ENCODE measurements around the gene CASK. TPM values are rescaled to one million over a fixed set of nuclear protein-coding genes. Genes with fewer than 3 reads are reported as not detected.

CASK gene
- total and polyA plus RNA-seq, 12 donors, result 4.7 to 53.0 (median 41.3) TPM

DNA sequence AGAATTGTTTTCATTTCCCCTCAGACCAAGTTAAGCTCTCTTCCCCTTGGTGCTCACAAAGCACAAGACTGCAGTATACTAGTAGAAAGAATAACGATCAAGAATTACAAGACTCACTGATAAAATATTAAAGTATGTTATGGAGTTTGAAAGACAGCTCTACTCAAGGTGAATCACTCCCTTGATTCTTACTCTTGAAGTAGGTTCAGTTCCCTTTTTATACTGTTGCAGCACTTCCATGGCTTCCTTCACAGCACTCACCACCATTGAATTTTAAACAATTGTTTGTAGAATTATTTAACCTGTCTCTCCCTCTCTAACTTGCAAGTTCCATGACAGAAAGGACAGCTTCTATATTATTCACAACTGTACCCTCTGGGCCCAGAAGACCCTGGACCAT is 42.2 kb downstream of the CASK start:
- H3K4me3 ChIP-seq, result no peak overlapping the region
- H3K4me1 ChIP-seq (replicated peaks in 1 of 2), result no peaks in the 10 kb centered on the region
- no peak for TF ChIP-seq POLR2A (IDR thresholded peaks at IDR 0.05)
- TF ChIP-seq, protein P1, sequence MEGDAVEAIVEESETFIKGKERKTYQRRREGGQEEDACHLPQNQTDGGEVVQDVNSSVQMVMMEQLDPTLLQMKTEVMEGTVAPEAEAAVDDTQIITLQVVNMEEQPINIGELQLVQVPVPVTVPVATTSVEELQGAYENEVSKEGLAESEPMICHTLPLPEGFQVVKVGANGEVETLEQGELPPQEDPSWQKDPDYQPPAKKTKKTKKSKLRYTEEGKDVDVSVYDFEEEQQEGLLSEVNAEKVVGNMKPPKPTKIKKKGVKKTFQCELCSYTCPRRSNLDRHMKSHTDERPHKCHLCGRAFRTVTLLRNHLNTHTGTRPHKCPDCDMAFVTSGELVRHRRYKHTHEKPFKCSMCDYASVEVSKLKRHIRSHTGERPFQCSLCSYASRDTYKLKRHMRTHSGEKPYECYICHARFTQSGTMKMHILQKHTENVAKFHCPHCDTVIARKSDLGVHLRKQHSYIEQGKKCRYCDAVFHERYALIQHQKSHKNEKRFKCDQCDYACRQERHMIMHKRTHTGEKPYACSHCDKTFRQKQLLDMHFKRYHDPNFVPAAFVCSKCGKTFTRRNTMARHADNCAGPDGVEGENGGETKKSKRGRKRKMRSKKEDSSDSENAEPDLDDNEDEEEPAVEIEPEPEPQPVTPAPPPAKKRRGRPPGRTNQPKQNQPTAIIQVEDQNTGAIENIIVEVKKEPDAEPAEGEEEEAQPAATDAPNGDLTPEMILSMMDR (IDR thresholded peaks at IDR 0.05), result no peak
- H3K36me3 ChIP-seq (replicated peaks in 1 of 2), result no peaks in the 10 kb centered on the region
- H3K27ac ChIP-seq, result no peak overlapping the region
- no peak for DNase-seq
- 70 to 92% (median 75%) methylated on average over 1 of the region's 1 CpG for WGBS, 4 donors
- intact Hi-C loops (cut with DNase I), result no loop called here
- H3K27me3 ChIP-seq, result no peaks in the 10 kb centered on the region
- no peaks in the 10 kb centered on the region for H3K9me3 ChIP-seq (replicated peaks in 1 of 3)

GRCh38 chrX:41877167-41877566 is 46.2 kb downstream of the CASK start:
- no peaks in the 10 kb centered on the region for H3K9me3 ChIP-seq (replicated peaks in 1 of 3)
- no peaks in the 10 kb centered on the region for H3K36me3 ChIP-seq (replicated peaks in 1 of 2)
- TF ChIP-seq, protein P1 (IDR thresholded peaks at IDR 0.05), result no peak
- no peak for TF ChIP-seq POLR2A (IDR thresholded peaks at IDR 0.05)
- H3K27ac ChIP-seq, result no peak overlapping the region
- intact Hi-C loops (cut with DNase I), result no loop called here
- no peak overlapping the region for H3K4me3 ChIP-seq
- H3K4me1 ChIP-seq (replicated peaks in 1 of 2), result peaks cover 0 to 4% of the 10 kb centered on the region in 2 donors
- WGBS, 4 donors, result 72 to 89% (median 81%) methylated on average over 2 of the region's 2 CpGs
- DNase-seq, result no peak
- no peaks in the 10 kb centered on the region for H3K27me3 ChIP-seq

DNA sequence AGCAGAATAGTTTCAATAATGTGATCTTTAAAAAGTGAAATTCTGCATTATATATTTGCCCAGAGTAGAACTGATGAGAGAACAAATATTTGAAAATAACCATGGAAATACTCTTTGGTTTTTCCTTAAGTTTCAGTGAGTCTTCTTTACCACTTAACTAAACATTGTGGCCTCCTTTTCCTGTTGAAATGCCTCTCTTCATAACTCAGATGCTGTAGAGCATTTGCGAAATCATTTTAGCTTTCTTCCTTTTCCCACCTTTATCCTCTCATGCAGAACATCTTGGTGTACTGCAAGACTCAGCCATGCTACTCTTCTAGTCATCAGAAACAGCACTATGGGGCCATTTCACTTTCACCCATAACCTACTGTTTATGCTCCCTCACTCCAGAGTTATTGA is 48.2 kb downstream of the CASK start:
- no peaks in the 10 kb centered on the region for H3K9me3 ChIP-seq (replicated peaks in 1 of 3)
- H3K27me3 ChIP-seq, result no peaks in the 10 kb centered on the region
- H3K27ac ChIP-seq, result no peak overlapping the region
- H3K4me3 ChIP-seq, result no peak overlapping the region
- DNase-seq, result no peak
- H3K36me3 ChIP-seq (replicated peaks in 1 of 2), result no peaks in the 10 kb centered on the region
- intact Hi-C loops (cut with DNase I), result no loop called here
- TF ChIP-seq, protein P1 (IDR thresholded peaks at IDR 0.05), result no peak
- TF ChIP-seq POLR2A (IDR thresholded peaks at IDR 0.05), result no peak
- peaks cover 0 to 4% of the 10 kb centered on the region in 2 donors for H3K4me1 ChIP-seq (replicated peaks in 1 of 2)
- 88 to 100% (median 95%) methylated on average over 1 of the region's 1 CpG for WGBS, 4 donors

DNA sequence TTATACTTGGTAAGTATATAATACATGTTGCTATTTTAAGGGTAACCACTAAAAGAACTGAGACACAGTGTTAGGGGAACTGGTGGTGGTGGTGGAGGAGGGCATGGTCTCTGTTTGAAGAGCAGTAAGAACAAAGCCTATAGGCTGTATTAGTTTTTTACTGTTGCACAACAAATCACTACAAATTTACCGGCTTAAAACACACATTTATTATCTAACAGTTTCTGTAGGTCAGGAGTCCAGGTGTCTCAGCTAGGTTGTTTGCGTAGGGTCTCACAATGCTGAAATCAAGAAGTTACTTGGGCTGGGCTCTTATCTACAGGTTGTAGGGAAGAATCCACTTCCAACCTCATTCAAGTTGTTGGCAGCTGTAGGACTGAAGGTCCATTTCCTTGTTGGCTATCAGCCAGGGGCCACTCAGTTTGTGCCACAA is 52.6 kb downstream of the CASK start:
- intact Hi-C loops (cut with DNase I), result no loop called here

More for the DNA sequence above, 52.6 kb downstream of the CASK start:
- no peak for TF ChIP-seq POLR2A (IDR thresholded peaks at IDR 0.05)
- TF ChIP-seq, protein P1 (IDR thresholded peaks at IDR 0.05), result no peak
- Histone ChIP-seq H3K27ac (no peak overlapping the region), H3K4me1 (replicated peaks in 1 of 2) (peaks cover 0 to 4% of the 10 kb centered on the region in 2 donors), H3K27me3 (no peaks in the 10 kb centered on the region), H3K9me3 (replicated peaks in 1 of 3) (no peaks in the 10 kb centered on the region), H3K4me3 (no peak overlapping the region), H3K36me3 (replicated peaks in 1 of 2) (no peaks in the 10 kb centered on the region)
- no peak for DNase-seq
- WGBS, 4 donors, result 84 to 89% (median 88%) methylated on average over 2 of the region's 2 CpGs

All from adrenal gland (tissue), 12 donors.